GM19452 (cell line): ENCODE measurements around the gene ANKRD50.

Experiments used
- ATAC-seq: cut with Tn5 transposase; IDR thresholded peaks from one replicate; pipeline ENCODE4 v1.9.1; 2021; ENCODE audit not compliant: unreplicated experiment

The ANKRD50 gene

DNA sequence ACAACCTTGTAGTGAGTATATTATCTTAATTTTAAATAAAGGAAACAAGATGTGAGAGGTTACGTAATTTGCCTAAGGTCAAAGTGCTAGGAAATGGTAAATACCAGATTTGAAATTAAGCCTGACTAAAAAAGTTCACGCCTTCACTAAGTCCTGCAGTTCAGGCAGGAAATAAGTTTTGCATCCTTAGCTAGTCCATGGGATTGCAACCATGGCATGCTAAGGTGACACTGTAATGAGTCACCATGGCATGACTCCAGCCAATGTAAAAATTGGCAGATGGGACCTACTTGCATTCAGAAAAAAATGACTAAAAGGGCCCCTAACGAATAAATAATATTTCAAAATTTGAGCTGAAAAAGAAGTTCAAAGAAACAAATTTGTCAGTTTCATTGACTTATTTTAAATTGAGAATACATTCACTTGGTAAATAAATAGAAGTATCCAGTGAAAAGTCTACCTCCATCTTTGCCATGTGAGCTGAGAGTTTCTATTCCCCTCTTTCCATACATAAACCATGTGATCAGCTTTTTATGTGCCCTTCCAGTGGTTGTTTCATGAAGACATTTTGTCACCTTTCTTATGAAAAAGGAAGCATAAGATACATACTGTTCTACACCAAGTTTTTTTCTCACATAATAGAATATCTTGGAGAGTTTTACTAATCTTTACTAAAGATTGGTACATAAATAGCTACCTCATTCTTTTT, 72.4 kb downstream of the ANKRD50 start:
- no peak for ATAC-seq

DNA sequence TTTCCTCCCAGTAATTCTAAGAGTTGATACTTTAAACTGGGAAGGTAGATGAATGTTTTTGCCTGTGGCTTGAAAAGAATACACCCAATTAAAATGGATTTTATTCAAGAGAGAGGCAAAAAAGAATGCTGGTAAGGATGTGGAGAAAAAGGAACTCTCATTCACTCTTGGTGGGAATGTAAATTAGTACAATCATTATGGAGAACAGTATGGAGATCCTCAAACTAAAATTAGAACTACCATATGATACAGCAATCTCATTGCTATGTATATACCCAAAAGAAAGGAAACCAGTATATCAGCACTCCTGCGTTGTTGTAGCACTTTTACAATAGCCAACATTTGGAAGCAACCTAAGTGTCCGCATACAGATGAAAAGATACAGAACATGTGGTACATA, 75.2 kb downstream of the ANKRD50 start:
- no peak for ATAC-seq

DNA sequence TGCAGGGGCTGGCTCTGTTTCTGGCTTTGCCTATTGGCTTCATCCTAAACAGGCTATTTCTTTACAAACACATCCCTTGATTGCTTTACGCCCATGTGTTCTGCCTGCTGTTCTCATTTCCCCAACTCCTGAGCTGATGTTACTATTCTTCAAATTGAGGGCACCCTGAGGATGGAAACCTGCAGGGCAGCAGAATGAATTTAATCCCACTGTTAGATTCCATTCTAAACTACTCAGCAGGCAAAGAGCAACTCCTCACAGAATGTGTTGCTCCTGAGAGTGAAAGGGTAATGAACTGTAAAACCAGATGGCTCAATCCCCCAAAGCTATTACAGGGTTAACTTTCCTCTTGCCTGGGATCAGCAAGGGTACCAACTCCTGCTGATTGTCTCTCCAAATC, 75.7 kb downstream of the ANKRD50 start:
- no peak for ATAC-seq

DNA sequence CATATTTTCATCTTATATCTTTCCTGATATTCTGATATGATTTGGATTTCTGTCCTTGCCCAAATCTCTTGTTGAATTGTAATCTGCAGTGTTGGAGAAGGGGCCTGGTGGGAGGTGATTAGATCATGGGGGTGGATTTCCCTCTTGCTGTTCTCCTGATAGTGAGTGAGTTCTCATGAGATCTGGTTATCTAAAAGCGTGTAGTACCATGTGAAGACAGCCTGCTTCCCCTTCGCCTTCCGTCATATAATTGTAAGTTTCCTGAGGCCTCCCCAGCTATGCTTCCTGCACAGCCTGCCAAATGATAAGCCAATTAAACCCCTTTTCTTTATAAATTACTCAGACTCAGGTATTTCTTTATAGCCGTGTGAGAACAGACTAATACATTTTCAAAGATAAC, 77.2 kb downstream of the ANKRD50 start:
- ATAC-seq = no peak

DNA sequence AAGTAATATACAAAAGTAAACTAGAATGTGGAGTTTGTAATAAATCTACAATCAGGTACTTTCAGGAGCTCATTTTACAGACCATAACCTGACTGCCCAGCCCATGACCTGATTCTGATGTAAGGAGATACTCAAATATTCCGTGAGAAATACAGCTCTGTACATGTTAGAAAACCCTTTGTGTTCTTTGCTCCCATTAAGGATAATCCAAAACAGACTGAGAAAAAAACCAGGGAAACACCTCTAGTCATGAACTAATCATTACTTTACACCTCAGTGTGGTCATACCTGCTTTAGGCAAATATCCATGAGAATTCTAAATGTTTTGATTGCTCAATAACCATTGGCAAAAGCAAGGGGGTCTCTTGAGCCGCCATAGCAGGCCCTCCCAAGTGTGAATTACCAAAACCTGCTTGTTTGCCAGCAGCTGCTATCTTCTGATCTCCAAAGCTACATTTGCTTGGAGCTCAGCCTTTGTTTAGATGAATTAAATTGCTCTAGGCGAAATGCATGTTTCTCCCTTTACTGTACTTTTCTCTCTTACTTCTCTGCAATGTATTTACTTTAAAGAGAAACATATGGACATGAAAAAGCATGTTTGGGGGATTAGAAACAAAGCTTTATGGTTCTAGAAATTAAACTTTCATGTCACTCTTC, 79.1 kb downstream of the ANKRD50 start:
- ATAC-seq = no peak

DNA sequence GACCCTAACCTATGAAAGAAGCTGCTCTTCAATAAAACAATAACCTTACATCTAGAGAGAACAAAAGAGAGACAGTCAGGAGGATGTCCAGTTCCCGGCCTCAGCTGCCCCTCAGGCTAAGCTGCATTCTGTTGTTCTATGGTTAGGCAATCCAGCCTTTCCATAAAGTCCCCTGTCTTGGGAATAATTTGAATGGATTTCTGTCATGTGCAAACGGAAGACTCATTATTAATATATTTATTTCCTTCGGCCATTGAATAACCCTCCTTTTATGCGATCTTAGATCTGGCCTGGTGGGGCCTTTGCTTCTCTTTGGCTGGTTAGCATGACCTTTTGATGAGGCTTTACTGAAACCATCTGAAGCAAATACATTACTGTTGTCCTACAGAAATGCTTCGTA, 80.1 kb downstream of the ANKRD50 start:
- ATAC-seq = no peak

DNA sequence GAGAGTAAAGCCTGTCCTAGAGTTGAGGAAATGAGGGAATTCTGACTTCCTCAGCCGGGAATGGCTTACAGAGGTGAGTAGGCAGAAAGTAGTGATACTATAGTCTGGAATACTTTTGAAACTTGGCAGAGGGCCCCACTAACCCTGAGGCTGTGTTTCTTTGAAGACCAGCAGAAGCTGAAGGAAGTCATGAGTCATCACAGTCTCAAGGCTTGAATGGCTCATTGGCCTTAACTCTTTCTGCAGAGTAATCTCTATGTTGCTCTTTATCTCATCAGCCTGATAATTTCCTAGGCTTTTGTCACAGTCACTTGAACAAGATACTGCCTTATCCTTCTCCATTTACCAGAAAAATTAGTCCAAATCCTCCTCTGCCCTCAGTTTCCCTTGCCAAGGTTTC, 80.8 kb downstream of the ANKRD50 start:
- ATAC-seq = peak; percentile 80

DNA sequence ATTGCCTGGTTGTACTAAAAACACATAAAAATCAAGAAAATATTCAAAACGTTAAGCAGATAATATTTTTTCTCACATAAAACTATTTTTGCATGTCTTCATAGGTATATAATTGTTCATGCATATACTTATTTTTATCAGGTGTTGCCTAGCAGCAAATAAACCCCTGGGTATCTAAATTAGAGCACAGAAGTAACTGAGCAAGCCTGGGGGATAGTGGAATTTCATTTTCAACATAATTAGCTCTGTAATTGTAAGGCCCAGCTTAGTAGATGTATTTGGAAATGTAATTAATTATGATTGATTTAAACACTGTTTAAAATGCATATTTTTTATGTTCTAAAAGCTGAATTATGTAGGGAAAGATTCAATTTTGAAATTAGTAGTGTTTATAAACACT, 82.9 kb downstream of the ANKRD50 start:
- no peak for ATAC-seq
